HCT116 (cell line): ENCODE results near the gene SNX9.

ENCODE experiments used
- CEBPB ChIP-seq: IDR thresholded peaks from 2 replicates; pipeline ENCODE4 v1.6.1; 2012; ENCODE audit warnings: low read depth
- CTCF ChIP-seq, 3 experiments: fragments of 200-600 bp in 1 of 3; sonication (generic) in 1 of 3; IDR thresholded peaks in 2 of 3; conservative IDR thresholded peaks in 1 of 3; 2 replicates each; pipeline ENCODE4 v1.5.1; 2012 to 2017; ENCODE audit warnings: low read depth in 2 of 3, low read length in 2 of 3, antibody characterized with exemption in 1 of 3, borderline replicate concordance in 1 of 3, control low read depth in 1 of 3, mild to moderate bottlenecking in 1 of 3, mixed read lengths in 1 of 3, mixed run types in 1 of 3, moderate library complexity in 1 of 3; ENCODE audit not compliant: insufficient read depth in 1 of 3
- MAX ChIP-seq: IDR thresholded peaks from 2 replicates; pipeline ENCODE4 v1.6.1; 2012
- POLR2A ChIP-seq: IDR thresholded peaks from 2 replicates; pipeline ENCODE4 v1.7.0; 2011; ENCODE audit warnings: borderline replicate concordance; ENCODE audit not compliant: insufficient read depth, insufficient read length; ENCODE audit errors: extremely low read depth

- TF ChIP-seq CEBPB (no peak), CTCF (IDR thresholded peaks at IDR 0.05 in 2 of 3, conservative IDR thresholded peaks at IDR 0.05 in 1 of 3; ENCODE audit: borderline replicate concordance in 1 of 3, insufficient read depth in 1 of 3, low read depth in 2 of 3, low read length in 2 of 3) (no peak), MAX (no peak), POLR2A (no peak)
Measured at GRCh38 chr6:157785636-157786035, 37.4 kb upstream of the SNX9 start.
